Neural progenitor cell (in vitro differentiated cells): ENCODE data around the gene DUS4L. TPM values are rescaled to one million over a fixed set of nuclear protein-coding genes. Genes with fewer than 3 reads are reported as not detected.
"Not testable (repeated sequence)": the region's sequence is repeated elsewhere in the genome, so short reads cannot be mapped to it uniquely, and the experiment has no call there.

Experiments used
- DNase-seq: peaks from one replicate; pipeline ENCODE4 v3.0.0-alpha.2; 2016; ENCODE audit warnings: low spot score
- H2AFZ ChIP-seq: fragments of 200-600 bp; sonication (generic); replicated peaks from 2 replicates; pipeline ENCODE4 v1.6.1; 2016; ENCODE audit warnings: antibody characterized with exemption
- H3F3A ChIP-seq: fragments of 200-600 bp; sonication (generic); 2 replicates; pipeline ENCODE4 v1.6.1; 2016; ENCODE audit warnings: antibody characterized with exemption, low read depth
- H3K27ac ChIP-seq: fragments of 200-600 bp; sonication (generic); 2 replicates; pipeline ENCODE4 v1.5.1; 2016; ENCODE audit warnings: mild to moderate bottlenecking
- H3K27me3 ChIP-seq: fragments of 200-600 bp; sonication (generic); 2 replicates; pipeline ENCODE4 v1.6.1; 2016; ENCODE audit warnings: mild to moderate bottlenecking, moderate library complexity
- H3K36me3 ChIP-seq: fragments of 200-600 bp; sonication (generic); 2 replicates; pipeline ENCODE4 v1.5.1; 2016
- H3K4me1 ChIP-seq: fragments of 200-600 bp; sonication (generic); 2 replicates; pipeline ENCODE4 v1.6.1; 2016; ENCODE audit warnings: mixed run types
- H3K4me2 ChIP-seq: fragments of 200-600 bp; sonication (generic); 2 replicates; pipeline ENCODE4 v1.6.1; 2016
- H3K4me3 ChIP-seq: fragments of 200-600 bp; sonication (generic); 2 replicates; pipeline ENCODE4 v1.5.1; 2016
- H3K79me2 ChIP-seq: fragments of 200-600 bp; sonication (generic); 2 replicates; pipeline ENCODE4 v1.6.1; 2016; ENCODE audit warnings: low read depth
- H3K9ac ChIP-seq: fragments of 200-600 bp; sonication (generic); 2 replicates; pipeline ENCODE4 v1.6.1; 2016
- H3K9me3 ChIP-seq: fragments of 200-600 bp; sonication (generic); 2 replicates; pipeline ENCODE4 v1.5.1; 2016; ENCODE audit warnings: low read depth
- H4K20me1 ChIP-seq: fragments of 200-600 bp; sonication (generic); 2 replicates; pipeline ENCODE4 v1.6.1; 2016; ENCODE audit warnings: low read depth
- H3K27ac Mint-ChIP-seq: 3 replicates; pipeline ENCODE4 v1.8.0; 2021; ENCODE audit warnings: mixed read lengths
- H3K27me3 Mint-ChIP-seq: 2 replicates; pipeline ENCODE4 v1.8.0; 2022; ENCODE audit warnings: low read depth, mild to moderate bottlenecking, inconsistent platforms, moderate library complexity, mixed read lengths; ENCODE audit not compliant: insufficient read depth
- H3K36me3 Mint-ChIP-seq: 3 replicates; pipeline ENCODE4 v1.8.0; 2021; ENCODE audit warnings: mixed read lengths
- H3K4me1 Mint-ChIP-seq: 3 replicates; pipeline ENCODE4 v1.8.0; 2021; ENCODE audit warnings: mixed read lengths
- H3K4me3 Mint-ChIP-seq: 3 replicates; pipeline ENCODE4 v1.8.0; 2021; ENCODE audit warnings: mild to moderate bottlenecking, moderate library complexity, mixed read lengths
- H3K9me3 Mint-ChIP-seq: 3 replicates; pipeline ENCODE4 v1.8.0; 2020; ENCODE audit warnings: mixed read lengths
- EZH2 ChIP-seq: fragments of 200-600 bp; sonication (generic); IDR thresholded peaks from 2 replicates; pipeline ENCODE4 v1.6.1; 2017; ENCODE audit warnings: antibody characterized with exemption, mild to moderate bottlenecking, moderate library complexity
- EZH2phosphoT487 ChIP-seq: fragments of 200-600 bp; sonication (generic); IDR thresholded peaks from 2 replicates; pipeline ENCODE4 v1.6.1; 2017; ENCODE audit warnings: antibody characterized with exemption
- total RNA-seq: library from RNA; depleted of rRNA; stranded (reverse); fragments of >200 nt; gene quantifications from 2 replicates; pipeline ENCODE4 v1.2.3, GENCODE V29; 2015; ENCODE audit warnings: low replicate concordance
- TF ChIP-seq, protein P1 (sequence below): fragments of 200-600 bp; sonication (generic); IDR thresholded peaks from 2 replicates; pipeline ENCODE4 v1.5.1; 2017; ENCODE audit warnings: antibody characterized with exemption, mild to moderate bottlenecking

The DUS4L gene
- total RNA-seq, 1 donor from 2014 or later = 24.4 TPM

- Mint-ChIP-seq H3K4me1 (no peaks in the 10 kb centered on the region), H3K9me3 (no peaks in the 10 kb centered on the region), H3K27me3 (no peaks in the 10 kb centered on the region), H3K36me3 (peaks cover 6% of the 10 kb centered on the region), H3K4me3 (no peak overlapping the region), H3K27ac (no peak overlapping the region)
- Histone ChIP-seq H3K9me3 (no peaks in the 10 kb centered on the region), H3K36me3 (peaks cover 8% of the 10 kb centered on the region), H3K4me2 (no peak overlapping the region), H3K4me3 (no peak overlapping the region), H2AFZ (no peak overlapping the region), H3K27ac (no peak overlapping the region), H3K4me1 (no peaks in the 10 kb centered on the region), H4K20me1 (peaks cover 9% of the 10 kb centered on the region), H3F3A (no peaks in the 10 kb centered on the region), H3K79me2 (peaks cover 4% of the 10 kb centered on the region), H3K27me3 (no peaks in the 10 kb centered on the region), H3K9ac (no peak overlapping the region)
- no peak for DNase-seq
- TF ChIP-seq, protein P1, sequence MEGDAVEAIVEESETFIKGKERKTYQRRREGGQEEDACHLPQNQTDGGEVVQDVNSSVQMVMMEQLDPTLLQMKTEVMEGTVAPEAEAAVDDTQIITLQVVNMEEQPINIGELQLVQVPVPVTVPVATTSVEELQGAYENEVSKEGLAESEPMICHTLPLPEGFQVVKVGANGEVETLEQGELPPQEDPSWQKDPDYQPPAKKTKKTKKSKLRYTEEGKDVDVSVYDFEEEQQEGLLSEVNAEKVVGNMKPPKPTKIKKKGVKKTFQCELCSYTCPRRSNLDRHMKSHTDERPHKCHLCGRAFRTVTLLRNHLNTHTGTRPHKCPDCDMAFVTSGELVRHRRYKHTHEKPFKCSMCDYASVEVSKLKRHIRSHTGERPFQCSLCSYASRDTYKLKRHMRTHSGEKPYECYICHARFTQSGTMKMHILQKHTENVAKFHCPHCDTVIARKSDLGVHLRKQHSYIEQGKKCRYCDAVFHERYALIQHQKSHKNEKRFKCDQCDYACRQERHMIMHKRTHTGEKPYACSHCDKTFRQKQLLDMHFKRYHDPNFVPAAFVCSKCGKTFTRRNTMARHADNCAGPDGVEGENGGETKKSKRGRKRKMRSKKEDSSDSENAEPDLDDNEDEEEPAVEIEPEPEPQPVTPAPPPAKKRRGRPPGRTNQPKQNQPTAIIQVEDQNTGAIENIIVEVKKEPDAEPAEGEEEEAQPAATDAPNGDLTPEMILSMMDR = no peak
- TF ChIP-seq EZH2phosphoT487 = no peak
- no peak for TF ChIP-seq EZH2
These were observed 35.3 kb upstream of the DUS4L start for GRCh38 chr7:107528461-107528860.

GRCh38 chr7:107530751-107531150 lies 33.0 kb upstream of the DUS4L start:
- Histone ChIP-seq H3K27me3 (no peaks in the 10 kb centered on the region), H3K36me3 (peaks cover 8% of the 10 kb centered on the region), H3K9ac (no peak overlapping the region), H4K20me1 (peaks cover 9% of the 10 kb centered on the region), H3K79me2 (peaks cover 11% of the 10 kb centered on the region), H3K4me3 (no peak overlapping the region), H3K4me1 (no peaks in the 10 kb centered on the region), H3F3A (no peaks in the 10 kb centered on the region), H3K4me2 (no peak overlapping the region), H3K9me3 (no peaks in the 10 kb centered on the region), H2AFZ (no peak overlapping the region), H3K27ac (no peak overlapping the region)
- Mint-ChIP-seq H3K9me3 (peaks cover 11% of the 10 kb centered on the region), H3K27ac (no peak overlapping the region), H3K4me3 (no peak overlapping the region), H3K36me3 (peaks cover 18% of the 10 kb centered on the region), H3K27me3 (no peaks in the 10 kb centered on the region), H3K4me1 (no peaks in the 10 kb centered on the region)
- TF ChIP-seq, protein P1 = no peak
- TF ChIP-seq EZH2 = no peak
- TF ChIP-seq EZH2phosphoT487 = no peak
- no peak for DNase-seq

GRCh38 chr7:107534139-107534538 lies 29.6 kb upstream of the DUS4L start:
- Histone ChIP-seq H3K4me2 (no peak overlapping the region), H3K79me2 (peaks cover 25% of the 10 kb centered on the region), H3K36me3 (no peaks in the 10 kb centered on the region), H3K4me3 (no peak overlapping the region), H3K27me3 (no peaks in the 10 kb centered on the region), H3K9ac (no peak overlapping the region), H3K27ac (no peak overlapping the region), H3K4me1 (no peaks in the 10 kb centered on the region), H4K20me1 (peaks cover 7% of the 10 kb centered on the region), H3F3A (no peaks in the 10 kb centered on the region), H2AFZ (no peak overlapping the region), H3K9me3 (no peaks in the 10 kb centered on the region)
- TF ChIP-seq EZH2 (no peak), EZH2phosphoT487 (no peak)
- TF ChIP-seq, protein P1 = no peak
- DNase-seq = no peak
- peaks cover 32% of the 10 kb centered on the region for H3K36me3 Mint-ChIP-seq
- no peak overlapping the region for H3K4me3 Mint-ChIP-seq
- H3K9me3 Mint-ChIP-seq = peaks cover 21% of the 10 kb centered on the region
- H3K27ac Mint-ChIP-seq = no peak overlapping the region
- no peaks in the 10 kb centered on the region for H3K4me1 Mint-ChIP-seq
- no peaks in the 10 kb centered on the region for H3K27me3 Mint-ChIP-seq

DNA sequence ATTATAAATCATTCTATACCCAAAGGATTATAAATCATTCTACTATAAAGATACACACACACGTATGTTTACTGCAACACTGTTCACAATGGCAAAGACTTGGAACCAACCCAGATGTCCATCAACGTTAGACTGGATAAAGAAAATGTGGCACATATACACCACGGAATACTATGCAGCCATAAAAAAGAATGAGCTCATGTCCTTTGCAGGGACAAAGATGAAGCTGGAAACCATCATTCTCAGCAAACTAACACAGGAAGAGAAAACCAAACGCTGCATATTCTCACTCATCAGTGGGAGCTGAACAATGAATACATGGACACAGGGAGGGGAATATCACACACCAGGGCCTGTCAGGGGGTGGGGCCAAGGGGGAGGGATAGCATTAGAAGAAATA lies 26.5 kb upstream of the DUS4L start:
- not testable (repeated sequence) for H3K4me1 ChIP-seq, H4K20me1 ChIP-seq, H3F3A ChIP-seq, H3K4me3 ChIP-seq, H3K27me3 Mint-ChIP-seq, H3K27me3 ChIP-seq, H3K27ac Mint-ChIP-seq, H3K4me1 Mint-ChIP-seq, H3K4me2 ChIP-seq, DNase-seq, H3K36me3 ChIP-seq, H3K9ac ChIP-seq, H3K4me3 Mint-ChIP-seq, H2AFZ ChIP-seq, H3K9me3 ChIP-seq, H3K27ac ChIP-seq
- peaks cover 21% of the 10 kb centered on the region for H3K79me2 ChIP-seq
- Mint-ChIP-seq H3K9me3 (peaks cover 21% of the 10 kb centered on the region), H3K36me3 (peaks cover 32% of the 10 kb centered on the region)
